HEK293 (cell line): Measurements from ENCODE around the gene SP140L.

Experiments
- ZBTB48 ChIP-seq: fragments of 450-650 bp; formaldehyde crosslinking; IDR thresholded peaks from 2 replicates; pipeline ENCODE4 v1.5.1; 2016; ENCODE audit warnings: missing biosample characterization, missing genetic modification characterization
- ZNF670 ChIP-seq: fragments of 450-650 bp; formaldehyde crosslinking; IDR thresholded peaks from 2 replicates; pipeline ENCODE4 v1.5.1; 2016; ENCODE audit warnings: missing biosample characterization, missing genetic modification characterization, low read depth
- ZNF830 ChIP-seq: fragments of 450-650 bp; IDR thresholded peaks from 2 replicates; pipeline ENCODE4 v1.5.0; 2018; ENCODE audit warnings: missing biosample characterization, missing genetic modification characterization, low read depth, mild to moderate bottlenecking, moderate library complexity
- TF ChIP-seq, protein P1 (sequence below): fragments of 450-650 bp; formaldehyde crosslinking; IDR thresholded peaks from 2 replicates; pipeline ENCODE4 v1.5.1; 2016; ENCODE audit warnings: missing biosample characterization, missing genetic modification characterization

DNA sequence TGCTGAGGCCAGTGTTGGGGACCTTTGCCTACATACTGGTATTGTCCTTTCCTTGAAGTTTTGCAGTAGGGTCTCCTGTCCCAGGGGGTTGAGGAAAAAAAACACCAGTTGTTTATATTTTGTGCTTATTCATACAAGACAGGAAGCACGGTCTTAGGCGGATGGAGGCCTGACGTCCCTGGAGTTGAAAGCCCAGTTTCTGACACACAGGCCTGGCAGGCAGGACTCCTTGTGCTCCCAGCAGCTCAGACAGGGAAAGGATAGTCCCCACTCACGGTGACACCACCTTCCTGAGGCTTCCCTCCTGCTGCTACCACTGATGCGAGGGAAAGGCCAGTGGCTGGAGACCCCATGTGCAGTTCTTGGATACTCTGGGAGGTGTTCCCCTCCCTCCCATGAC, 73.5 kb downstream of the SP140L start:
- TF ChIP-seq ZNF830 (tag by site-specific recombination) (no peak), ZBTB48 (tag by site-specific recombination) (no peak), ZNF670 (no peak)
- TF ChIP-seq, protein P1, sequence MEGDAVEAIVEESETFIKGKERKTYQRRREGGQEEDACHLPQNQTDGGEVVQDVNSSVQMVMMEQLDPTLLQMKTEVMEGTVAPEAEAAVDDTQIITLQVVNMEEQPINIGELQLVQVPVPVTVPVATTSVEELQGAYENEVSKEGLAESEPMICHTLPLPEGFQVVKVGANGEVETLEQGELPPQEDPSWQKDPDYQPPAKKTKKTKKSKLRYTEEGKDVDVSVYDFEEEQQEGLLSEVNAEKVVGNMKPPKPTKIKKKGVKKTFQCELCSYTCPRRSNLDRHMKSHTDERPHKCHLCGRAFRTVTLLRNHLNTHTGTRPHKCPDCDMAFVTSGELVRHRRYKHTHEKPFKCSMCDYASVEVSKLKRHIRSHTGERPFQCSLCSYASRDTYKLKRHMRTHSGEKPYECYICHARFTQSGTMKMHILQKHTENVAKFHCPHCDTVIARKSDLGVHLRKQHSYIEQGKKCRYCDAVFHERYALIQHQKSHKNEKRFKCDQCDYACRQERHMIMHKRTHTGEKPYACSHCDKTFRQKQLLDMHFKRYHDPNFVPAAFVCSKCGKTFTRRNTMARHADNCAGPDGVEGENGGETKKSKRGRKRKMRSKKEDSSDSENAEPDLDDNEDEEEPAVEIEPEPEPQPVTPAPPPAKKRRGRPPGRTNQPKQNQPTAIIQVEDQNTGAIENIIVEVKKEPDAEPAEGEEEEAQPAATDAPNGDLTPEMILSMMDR (tag by site-specific recombination) = no peak
